ENCODE results near the gene CD80. TPM values are rescaled to one million over a fixed set of nuclear protein-coding genes. Genes with fewer than 3 reads are reported as not detected.
A peak's percentile ranks its signal among the peaks of the same experiment; 100 is the strongest.

CD80 gene
- total and polyA plus RNA-seq, 2 of the 8 experiments (the other 6 are each of a cell fraction or from before 2014, with no cell fraction given), result 0.11 TPM; not detected in 1

DNA sequence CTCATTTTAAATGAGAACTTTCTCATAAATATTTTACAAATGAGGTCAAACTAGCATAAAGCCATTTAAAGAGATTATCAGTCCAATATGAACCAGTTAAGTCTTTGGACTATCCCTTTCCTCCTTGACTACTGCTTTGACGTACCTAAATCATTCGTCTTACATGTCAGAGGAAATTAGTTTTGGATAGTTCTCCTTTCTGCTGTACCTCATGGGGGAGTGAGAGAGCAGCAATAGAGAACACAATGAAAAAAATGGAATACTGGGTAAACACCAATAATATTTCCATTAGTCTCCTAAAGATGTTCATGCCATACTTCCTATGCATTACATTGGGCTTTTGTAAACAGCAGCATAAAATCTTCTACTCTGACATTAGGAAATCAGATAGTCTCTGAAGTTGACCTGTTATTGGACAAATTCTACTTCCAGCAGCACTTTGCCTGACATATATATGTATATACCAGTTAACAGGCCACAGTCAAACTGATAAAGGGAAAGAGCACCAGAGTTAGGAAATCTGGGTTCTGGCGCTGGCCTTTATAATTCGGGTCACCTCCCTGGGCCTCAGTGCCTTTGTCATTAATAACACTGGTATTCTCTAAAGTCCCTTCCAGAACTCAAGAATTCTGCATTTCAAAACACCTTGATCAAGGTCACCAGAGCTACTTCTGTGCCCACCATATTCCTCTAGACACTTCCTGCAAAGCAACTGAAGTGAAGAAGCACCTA, 34.3 kb downstream of the CD80 start:
- no peaks in the 10 kb centered on the region for H3K27me3 ChIP-seq (replicated peaks in 1 of 4; ENCODE audit: control insufficient read depth in 3 of 4, extremely low read depth in 1 of 4, insufficient read depth in 3 of 4, low read length in 3 of 4)
- no peak overlapping the region for H2BK120ac ChIP-seq (replicated peaks; ENCODE audit: low read depth, low read length)
- peaks cover 0 to 30% (median 15%) of the 10 kb centered on the region in 4 experiments; a peak in 5 of 8 replicates for H3K36me3 ChIP-seq (ENCODE audit: control insufficient read depth in 2 of 4, insufficient read depth in 4 of 4, low read length in 3 of 4)
- H4K5ac ChIP-seq (ENCODE audit: insufficient read length, low read depth, low read length), result no peak overlapping the region
- H3K56ac ChIP-seq (replicated peaks; ENCODE audit: insufficient read length, low read depth, low read length), result no peak overlapping the region
- H3K4me1 ChIP-seq (replicated peaks in 1 of 4; ENCODE audit: control insufficient read depth in 3 of 4, insufficient read depth in 4 of 4, low read length in 3 of 4), result peaks cover 0 to 4% (median 0%) of the 10 kb centered on the region in 4 experiments; a peak in 2 of 7 replicates
- H3K9me3 ChIP-seq (ENCODE audit: insufficient read depth in 2 of 2, low read depth in 1 of 2, low read length in 1 of 2), result no peaks in the 10 kb centered on the region
- no peak overlapping the region for H3K9ac ChIP-seq (replicated peaks in 1 of 4; ENCODE audit: extremely low read depth in 1 of 4, low read depth in 3 of 4, low read length in 3 of 4)
- H3K4me3 ChIP-seq (ENCODE audit: extremely low read depth in 1 of 4, insufficient read depth in 2 of 4, low read depth in 3 of 4, low read length in 4 of 4), result peak overlapping the region in 1 of 4 experiments; percentile 38; a peak in 1 of 8 replicates
- no peak overlapping the region for H3K14ac ChIP-seq (ENCODE audit: insufficient read length)
- no peak overlapping the region for H2BK5ac ChIP-seq (ENCODE audit: low read depth, low read length)
- no peak overlapping the region for H3K23ac ChIP-seq (ENCODE audit: insufficient read length)
- H3K4ac ChIP-seq (replicated peaks; ENCODE audit: insufficient read length, low read depth, low read length), result no peak overlapping the region
- peak in 1 of 2 experiments; percentile 2 for DNase-seq (ENCODE audit: low read depth in 1 of 2, low spot score in 2 of 2)
- ChIA-PET POLR2A (ENCODE audit: partially characterized antibody) (interaction anchor here (1.3 to 1.6 kb wide), 2 partner anchors 9 to 27 kb away, joined by 4 to 9 read pairs; partner anchors contain the start of gene TIMMDC1), CTCF (ENCODE audit: partially characterized antibody) (interaction anchor here (0.7 to 1.7 kb wide), 5 partner anchors 9 to 156 kb away, joined by 3 to 4 read pairs (median 4); no protein-coding TSS in a partner anchor)
- TF ChIP-seq MAX (IDR thresholded peaks at IDR 0.05) (no peak), RAD21 (IDR thresholded peaks at IDR 0.05 in 1 of 2, conservative IDR thresholded peaks at IDR 0.05 in 1 of 2; ENCODE audit: low read depth in 2 of 2, low read length in 2 of 2) (peak; percentile 26 to 31; a peak in 3 of 4 replicates)
- H4K20me1 ChIP-seq (replicated peaks in 1 of 2; ENCODE audit: control insufficient read depth in 1 of 2, insufficient read depth in 2 of 2, low read length in 2 of 2), result no peaks in the 10 kb centered on the region
- no peaks in the 10 kb centered on the region for H3K23me2 ChIP-seq (ENCODE audit: low read depth, low read length)
- no peak overlapping the region for H2BK15ac ChIP-seq (ENCODE audit: low read length)
- no peaks in the 10 kb centered on the region for H3K79me1 ChIP-seq (ENCODE audit: low read depth, low read length)
- H3K18ac ChIP-seq (ENCODE audit: extremely low read depth, low read length), result no peak overlapping the region
- no peak overlapping the region for H2AK5ac ChIP-seq (ENCODE audit: low read depth, low read length)
- H4K91ac ChIP-seq (replicated peaks; ENCODE audit: insufficient read length, low read length), result no peak overlapping the region
- H3K4me2 ChIP-seq (ENCODE audit: insufficient read depth in 1 of 2, low read depth in 2 of 2, low read length in 2 of 2), result peak overlapping the region; percentile 42 to 43; a peak in 3 of 4 replicates
- H4K8ac ChIP-seq (ENCODE audit: extremely low read depth, insufficient read depth, low read length), result no peak overlapping the region
- H2BK12ac ChIP-seq (ENCODE audit: low read depth, low read length), result no peak overlapping the region
- FAIRE-seq, result no peak
- no peak overlapping the region for H2BK20ac ChIP-seq (ENCODE audit: low read length)
- H3K27ac ChIP-seq (ENCODE audit: low read depth, low read length), result no peak overlapping the region
- no peak overlapping the region for H2AFZ ChIP-seq (ENCODE audit: low read length)
- no peaks in the 10 kb centered on the region for H3K79me2 ChIP-seq (ENCODE audit: control insufficient read depth in 1 of 2, insufficient read depth in 2 of 2, low read length in 2 of 2)
- 68% methylated on average over 4 of the region's 4 CpGs; no CpG with 5 or more reads in 1 of the 2 experiments for WGBS, 2 experiments (ENCODE audit: extremely low coverage in 1 of 2, insufficient coverage in 1 of 2, insufficient read length in 1 of 2, insufficient replicate concordance in 2 of 2, low coverage in 1 of 2, low lambda C conversion rate in 2 of 2, missing lambda C conversion rate in 1 of 2)
